ENCODE results near the gene ENPP4.
"Not testable (repeated sequence)": the region's sequence is repeated elsewhere in the genome, so short reads cannot be mapped to it uniquely, and the experiment has no call there.

The ENPP4 gene

GRCh38 chr6:46115634-46116033 lies 14.2 kb upstream of the ENPP4 start:
- FAIRE-seq = no peak
- DNase-seq (ENCODE audit: insufficient read length, low spot score) = no peak
- no peak for TF ChIP-seq CTCF (IDR thresholded peaks at IDR 0.05; ENCODE audit: insufficient read depth, missing control alignments)

- DNase-seq (ENCODE audit: insufficient read length, low spot score) = no peak
- no peak for FAIRE-seq
- TF ChIP-seq CTCF (IDR thresholded peaks at IDR 0.05; ENCODE audit: insufficient read depth, missing control alignments) = no peak
Measured at GRCh38 chr6:46116289-46116688, 13.5 kb upstream of the ENPP4 start.

- no peak for TF ChIP-seq CTCF (IDR thresholded peaks at IDR 0.05; ENCODE audit: insufficient read depth, missing control alignments)
- no peak for FAIRE-seq
- DNase-seq (ENCODE audit: insufficient read length, low spot score) = no peak
Measured at GRCh38 chr6:46118157-46118556, 11.6 kb upstream of the ENPP4 start.

- no peak for DNase-seq (ENCODE audit: insufficient read length, low spot score)
- no peak for TF ChIP-seq CTCF (IDR thresholded peaks at IDR 0.05; ENCODE audit: insufficient read depth, missing control alignments)
- no peak for FAIRE-seq
Measured at GRCh38 chr6:46118836-46119235, 11.0 kb upstream of the ENPP4 start.

- FAIRE-seq; DNase-seq (ENCODE audit: insufficient read length, low spot score): not testable (repeated sequence)
Measured at GRCh38 chr6:46119679-46120078, 10.1 kb upstream of the ENPP4 start.

GRCh38 chr6:46128476-46128875 lies 1.3 kb upstream of the ENPP4 start:
- FAIRE-seq = no peak
- DNase-seq (ENCODE audit: insufficient read length, low spot score) = no peak
- TF ChIP-seq CTCF (IDR thresholded peaks at IDR 0.05; ENCODE audit: insufficient read depth, missing control alignments) = no peak

GRCh38 chr6:46129291-46129628 lies 529 bp upstream of the ENPP4 start:
- TF ChIP-seq CTCF (IDR thresholded peaks at IDR 0.05; ENCODE audit: insufficient read depth, missing control alignments) = no peak
- DNase-seq (ENCODE audit: insufficient read length, low spot score) (no peak), FAIRE-seq (no peak)

- FAIRE-seq (no peak), DNase-seq (ENCODE audit: insufficient read length, low spot score) (no peak)
- TF ChIP-seq CTCF (IDR thresholded peaks at IDR 0.05; ENCODE audit: insufficient read depth, missing control alignments) = no peak
Measured at GRCh38 chr6:46130666-46131065, 877 bp downstream of the ENPP4 start.

- not testable (repeated sequence) for FAIRE-seq; DNase-seq (ENCODE audit: insufficient read length, low spot score)
Measured at GRCh38 chr6:46131291-46131690, 1.5 kb downstream of the ENPP4 start.
